Gastrocnemius medialis (tissue), 4 donors: Measurements from ENCODE around the gene TDRKH. TPM values are rescaled to one million over a fixed set of nuclear protein-coding genes. Genes with fewer than 3 reads are reported as not detected.
"Not testable (repeated sequence)": the region's sequence is repeated elsewhere in the genome, so short reads cannot be mapped to it uniquely, and the experiment has no call there.

Source experiments
- ATAC-seq, 2 donors: fragments of 150-250 bp; one replicate each; pipeline ENCODE4 v1.9.1; 2016
- DNase-seq, 2 donors: peaks; one replicate each; pipeline ENCODE4 v3.0.0-alpha.2; 2019
- H3K27ac ChIP-seq, 4 donors: fragments of 200-600 bp; sonication (generic); 1 replicate in 1 of 4; 2 replicates in 3 of 4; pipeline ENCODE4 v1.5.1; 2016 to 2018; ENCODE audit warnings: mild to moderate bottlenecking in 2 of 4, moderate library complexity in 1 of 4
- H3K27me3 ChIP-seq, 3 donors: fragments of 200-600 bp; sonication (generic) in 2 of 3; 1 replicate in 1 of 3; 2 replicates in 2 of 3; pipeline versions ENCODE4 v1.5.1 to v1.6.0; 2016 to 2019; ENCODE audit warnings: mild to moderate bottlenecking in 1 of 3, moderate library complexity in 1 of 3
- H3K36me3 ChIP-seq, 2 donors: fragments of 200-600 bp; sonication (generic) in 1 of 2; one replicate each; pipeline ENCODE4 v1.5.1; 2017 to 2018
- H3K4me1 ChIP-seq, 2 donors: fragments of 200-600 bp; sonication (generic) in 1 of 2; one replicate each; pipeline ENCODE4 v1.5.1; 2016 to 2017; ENCODE audit warnings: mild to moderate bottlenecking in 2 of 2
- H3K4me3 ChIP-seq, 4 donors: fragments of 200-600 bp; sonication (generic) in 3 of 4; 1 replicate in 1 of 4; 2 replicates in 3 of 4; pipeline ENCODE4 v1.5.1; 2016 to 2019; ENCODE audit warnings: mild to moderate bottlenecking in 2 of 4
- H3K9me3 ChIP-seq, 3 donors: fragments of 200-600 bp; sonication (generic) in 2 of 3; 1 replicate in 1 of 3; 2 replicates in 2 of 3; pipeline ENCODE4 v1.5.1; 2016 to 2019
- CTCF ChIP-seq, 5 experiments: fragments of 450-650 bp in 3 of 5; fragments of 200-600 bp in 2 of 5; sonication (generic) in 2 of 5; IDR thresholded peaks in 4 of 5; conservative IDR thresholded peaks in 1 of 5; 1 replicate in 4 of 5; 2 replicates in 1 of 5; pipeline ENCODE4 v1.5.1; 2016 to 2019; ENCODE audit warnings: antibody characterized with exemption in 5 of 5, mild to moderate bottlenecking in 3 of 5, moderate library complexity in 3 of 5
- POLR2A ChIP-seq, 2 donors: fragments of 450-650 bp; IDR thresholded peaks; one replicate each; pipeline ENCODE4 v1.6.1; 2017; ENCODE audit warnings: antibody characterized with exemption in 2 of 2, mild to moderate bottlenecking in 2 of 2, moderate library complexity in 2 of 2
- in situ Hi-C, 4 donors: fragments of 200-750 bp; cut with MboI; loops; one replicate each; pipeline versions ENCODE4 v1.15.0 to v1.8.0; 2017; ENCODE audit warnings: low sequenced_read_pairs in 4 of 4
- intact Hi-C: fragments of 100-400 bp; cut with DNase I; formaldehyde crosslinking; loops from one replicate; pipeline ENCODE4 v1.15.1; 2023; ENCODE audit warnings: low total_unique reads
- total RNA-seq, 4 donors: library from RNA; depleted of rRNA; stranded (reverse); fragments of >200 nt; gene quantifications; one replicate each; pipeline versions ENCODE4 v1.1.0 to v1.2.3, GENCODE V29; 2016

TDRKH gene
- total RNA-seq, 4 donors from 2014 or later = 3.9 to 8.3 (median 4.6) TPM

GRCh38 chr1:151773702-151774101, 16.6 kb downstream of the TDRKH start:
- peaks cover 0 to 33% of the 10 kb centered on the region in 2 donors for H3K36me3 ChIP-seq
- no peak for ATAC-seq
- in situ Hi-C loops = no loop called here

GRCh38 chr1:151769270-151769669, 21.0 kb downstream of the TDRKH start:
- H3K27ac ChIP-seq, H3K9me3 ChIP-seq, DNase-seq, H3K36me3 ChIP-seq, H3K27me3 ChIP-seq, H3K4me1 ChIP-seq, ATAC-seq, H3K4me3 ChIP-seq, intact Hi-C loops: not testable (repeated sequence)
- in situ Hi-C loops = loop anchor here in 1 of 4 donors (10.0 kb wide), 1 partner anchor 76 kb away; no protein-coding TSS in a partner anchor

More at GRCh38 chr1:151773702-151774101, 16.6 kb downstream of the TDRKH start:
- no peak for DNase-seq
- intact Hi-C loops = no loop called here
- H3K27me3 ChIP-seq = no peaks in the 10 kb centered on the region
- TF ChIP-seq POLR2A (IDR thresholded peaks at IDR 0.05) (no peak), CTCF (IDR thresholded peaks at IDR 0.05 in 4 of 5, conservative IDR thresholded peaks at IDR 0.05 in 1 of 5) (no peak)
- H3K4me3 ChIP-seq = no peak overlapping the region
- H3K9me3 ChIP-seq = no peaks in the 10 kb centered on the region
- H3K4me1 ChIP-seq = no peaks in the 10 kb centered on the region
- no peak overlapping the region for H3K27ac ChIP-seq

GRCh38 chr1:151768351-151769066, 21.8 kb downstream of the TDRKH start:
- H3K9me3 ChIP-seq, H3K36me3 ChIP-seq, intact Hi-C loops, H3K27me3 ChIP-seq, H3K4me1 ChIP-seq, DNase-seq, H3K4me3 ChIP-seq, H3K27ac ChIP-seq, ATAC-seq: not testable (repeated sequence)
- in situ Hi-C loops = loop anchor here in 1 of 4 donors (10.0 kb wide), 1 partner anchor 76 kb away; no protein-coding TSS in a partner anchor

GRCh38 chr1:151763990-151764389, 26.3 kb downstream of the TDRKH start:
- no peak for ATAC-seq
- peaks cover 10 to 13% of the 10 kb centered on the region in 2 donors for H3K4me1 ChIP-seq
- H3K27ac ChIP-seq = peak overlapping the region; percentile 88 to 94 (median 90)
- peaks cover 0 to 31% of the 10 kb centered on the region in 2 donors for H3K36me3 ChIP-seq
- H3K27me3 ChIP-seq = no peaks in the 10 kb centered on the region
- TF ChIP-seq POLR2A (IDR thresholded peaks at IDR 0.05) (no peak), CTCF (IDR thresholded peaks at IDR 0.05 in 4 of 5, conservative IDR thresholded peaks at IDR 0.05 in 1 of 5) (no peak)
- H3K4me3 ChIP-seq = peak overlapping the region; percentile 76 to 96 (median 90)
- H3K9me3 ChIP-seq = no peaks in the 10 kb centered on the region
- DNase-seq = no peak
- intact Hi-C loops = loop anchor here (1.0 kb wide), 2 partner anchors 26 to 72 kb away; partner anchors contain the start of gene TDRKH
- in situ Hi-C loops = loop anchor here in 1 of 4 donors (10.0 kb wide), 1 partner anchor 81 kb away; no protein-coding TSS in a partner anchor

- H3K36me3 ChIP-seq = peaks cover 0 to 31% of the 10 kb centered on the region in 2 donors
- peak within 1 kb of the TSS; percentile 88 to 94 (median 90) for H3K27ac ChIP-seq
- ATAC-seq (peak; percentile 90 to 95), DNase-seq (peak; percentile 60 to 71)
- no peaks in the 10 kb centered on the region for H3K27me3 ChIP-seq
- peak within 1 kb of the TSS; percentile 76 to 96 (median 90) for H3K4me3 ChIP-seq
- in situ Hi-C loops (loop anchor here in 1 of 4 donors (10.0 kb wide), 1 partner anchor 82 kb away; no protein-coding TSS in a partner anchor), intact Hi-C loops (loop anchor here (1.0 kb wide), 2 partner anchors 27 to 73 kb away; partner anchors contain the start of gene TDRKH)
- no peaks in the 10 kb centered on the region for H3K9me3 ChIP-seq
- TF ChIP-seq CTCF (IDR thresholded peaks at IDR 0.05 in 4 of 5, conservative IDR thresholded peaks at IDR 0.05 in 1 of 5) = peak in 1 of 5 experiments; percentile 13
- TF ChIP-seq POLR2A (IDR thresholded peaks at IDR 0.05) = peak in 1 of 2 donors; percentile 8
- H3K4me1 ChIP-seq = peaks cover 10 to 13% of the 10 kb centered on the region in 2 donors
These were observed 27.1 kb downstream of the TDRKH start, which contains the start of gene MRPL9 for GRCh38 chr1:151762941-151763921. MRPL9 (minus strand) TSS chr1:151763496; CDS start chr1:151763479, 17 bp downstream.
